ENCODE data around the gene ILF3.
A peak's percentile ranks its signal among the peaks of the same experiment; 100 is the strongest.

The ILF3 gene

DNA sequence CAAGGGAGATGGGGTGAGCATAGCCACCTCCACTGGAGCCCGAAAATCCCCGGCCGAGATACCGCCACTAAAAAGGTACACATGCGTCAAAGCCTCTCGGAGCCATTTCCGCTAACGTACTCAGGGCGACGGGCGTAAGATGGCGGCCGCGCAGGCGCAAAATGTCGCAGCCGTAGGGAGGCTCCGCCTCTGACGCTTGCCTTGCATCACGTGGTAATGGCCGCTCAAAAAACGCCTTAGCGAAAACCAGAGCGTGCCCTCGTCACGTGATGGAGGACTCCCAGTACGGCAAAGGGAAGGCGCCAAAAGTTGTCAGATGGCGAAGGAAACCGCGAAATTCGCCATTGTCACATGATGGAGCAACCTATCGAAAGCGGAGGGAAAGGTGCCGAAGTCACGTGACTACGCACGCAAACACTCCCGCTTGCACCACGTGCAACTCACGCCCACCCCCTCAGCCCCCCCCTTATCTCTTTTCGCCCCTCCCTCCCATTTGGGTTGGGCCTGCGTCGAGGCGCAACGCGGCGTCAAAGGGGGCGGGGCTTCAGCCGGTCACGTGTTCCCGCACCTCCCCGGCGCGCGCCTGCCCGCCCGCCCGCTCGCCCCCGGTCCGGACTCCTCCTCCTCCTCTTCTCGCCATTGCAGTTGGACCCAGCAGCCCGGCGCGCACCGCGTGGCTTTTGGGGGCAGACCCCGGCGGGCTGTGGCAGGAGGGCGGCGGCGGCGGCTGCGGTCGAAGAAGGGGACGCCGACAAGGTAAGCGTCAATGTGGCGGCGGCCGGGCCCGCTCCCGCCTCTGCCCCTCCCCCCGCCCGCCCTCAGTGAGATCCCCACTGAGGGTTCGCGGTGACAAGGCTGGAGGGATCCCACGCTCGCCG lies at the start of gene ILF3:
Gene ILF3, plus strand, starts transcription at position 615 of the 878 bp plus-strand sequence. CDS start 16,260 bp downstream, outside the sequence.
- DNase-seq, result peak; percentile 99

DNA sequence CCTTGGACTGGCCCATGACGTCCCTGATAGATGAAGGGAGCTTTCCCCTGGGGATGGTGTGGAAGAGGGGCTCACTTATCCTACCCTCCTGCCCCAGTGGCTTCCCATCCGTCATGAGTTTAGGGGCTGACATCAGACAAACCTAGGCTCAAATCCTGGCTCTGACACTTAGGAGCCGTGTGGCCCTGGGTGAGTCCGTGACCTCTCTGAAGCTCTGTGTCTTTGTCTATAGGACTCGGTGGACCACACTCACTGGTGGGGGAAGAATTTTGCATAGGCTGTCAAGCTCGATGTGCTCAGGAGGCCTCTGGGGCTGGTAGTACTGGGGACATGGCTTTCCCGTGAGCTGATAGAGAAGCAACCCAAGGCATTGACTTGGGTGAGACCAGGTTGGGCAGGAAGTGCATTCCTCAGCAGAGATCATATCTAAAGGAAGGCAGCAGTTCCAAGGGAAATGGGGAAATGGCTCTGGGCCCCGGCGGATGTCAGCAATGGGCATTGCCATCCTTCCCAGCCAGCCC lies 49.6 kb upstream of the ILF3 start:
- DNase-seq, result peak; percentile 47

DNA sequence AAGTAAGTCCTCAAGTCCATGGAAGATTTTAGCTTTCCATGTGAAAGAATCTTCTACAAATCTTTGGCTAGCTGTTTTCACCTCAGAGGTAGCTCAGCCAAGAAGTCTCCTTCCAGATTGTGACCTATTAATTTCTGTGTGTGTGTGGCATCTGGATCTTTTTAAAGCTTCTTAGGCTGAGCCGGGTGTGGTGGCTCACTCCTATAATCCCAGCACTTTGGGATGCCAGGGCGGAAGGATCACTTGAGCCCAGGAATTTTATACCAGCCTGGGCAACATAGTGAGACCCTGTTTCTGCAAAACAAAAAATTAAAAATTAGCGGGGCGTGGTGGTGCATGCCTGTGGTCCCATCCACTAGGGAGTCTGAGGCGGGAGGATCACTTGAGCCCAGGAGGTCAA lies 42.2 kb upstream of the ILF3 start:
- DNase-seq, result no peak

DNA sequence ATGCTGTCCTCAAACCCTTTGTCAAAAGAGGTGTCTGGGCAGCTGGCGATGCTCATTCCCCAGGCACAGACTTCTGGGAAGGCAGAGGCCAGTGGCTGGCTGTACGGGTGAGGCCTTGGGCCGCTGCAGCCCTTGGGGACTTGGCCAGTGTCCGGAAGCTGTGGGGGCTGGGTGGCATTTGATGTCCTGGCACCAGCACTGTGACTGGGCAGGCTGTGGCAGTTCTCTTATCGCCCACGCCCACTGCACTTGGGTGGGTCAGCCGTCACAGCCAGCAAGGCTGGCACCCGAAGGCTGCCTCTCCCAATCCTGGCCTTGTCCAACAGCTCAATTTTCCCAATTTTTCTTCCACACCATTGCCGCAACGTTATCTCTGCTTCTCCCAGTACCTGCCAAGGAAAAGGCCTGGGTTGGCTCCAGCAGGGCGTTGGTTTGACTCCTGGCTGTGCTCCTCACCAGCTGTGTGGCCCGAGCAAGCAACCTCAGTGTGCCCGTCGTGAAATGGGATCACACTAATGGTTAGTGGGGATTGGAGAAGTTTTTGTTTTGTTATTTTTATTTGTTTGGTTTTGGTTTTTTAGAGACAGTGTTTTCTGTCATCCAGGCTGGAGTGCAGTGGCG lies 41.5 kb upstream of the ILF3 start:
- DNase-seq, result no peak

DNA sequence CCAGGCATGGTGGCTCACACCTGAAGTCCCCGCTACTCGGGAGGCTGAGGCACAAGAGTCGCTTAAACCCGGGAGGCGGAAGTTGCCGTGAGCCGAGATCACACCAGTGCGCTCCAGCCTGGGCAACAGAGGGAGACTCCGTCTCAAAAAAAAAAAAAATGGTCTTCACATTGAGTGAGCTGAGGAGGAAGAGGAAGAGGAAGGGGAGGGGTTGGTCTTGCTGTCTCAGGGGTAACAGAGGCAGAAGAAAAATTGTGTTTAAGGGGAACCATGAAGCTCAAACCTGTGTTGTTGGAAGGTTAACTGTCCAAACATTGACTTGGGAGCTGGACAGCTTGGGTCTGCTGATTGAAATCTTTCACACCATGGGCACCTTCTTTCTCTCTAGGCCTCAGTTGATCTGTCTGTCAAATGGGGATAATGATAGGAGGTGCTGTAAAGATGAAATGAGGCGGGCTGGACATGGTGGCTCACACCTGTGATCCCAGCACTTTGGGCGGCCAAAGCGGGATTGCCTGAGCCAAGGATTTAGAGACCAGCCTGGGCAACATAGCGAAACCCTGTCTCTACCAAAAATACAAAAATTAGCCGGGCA lies 38.6 kb upstream of the ILF3 start:
- DNase-seq, result no peak

DNA sequence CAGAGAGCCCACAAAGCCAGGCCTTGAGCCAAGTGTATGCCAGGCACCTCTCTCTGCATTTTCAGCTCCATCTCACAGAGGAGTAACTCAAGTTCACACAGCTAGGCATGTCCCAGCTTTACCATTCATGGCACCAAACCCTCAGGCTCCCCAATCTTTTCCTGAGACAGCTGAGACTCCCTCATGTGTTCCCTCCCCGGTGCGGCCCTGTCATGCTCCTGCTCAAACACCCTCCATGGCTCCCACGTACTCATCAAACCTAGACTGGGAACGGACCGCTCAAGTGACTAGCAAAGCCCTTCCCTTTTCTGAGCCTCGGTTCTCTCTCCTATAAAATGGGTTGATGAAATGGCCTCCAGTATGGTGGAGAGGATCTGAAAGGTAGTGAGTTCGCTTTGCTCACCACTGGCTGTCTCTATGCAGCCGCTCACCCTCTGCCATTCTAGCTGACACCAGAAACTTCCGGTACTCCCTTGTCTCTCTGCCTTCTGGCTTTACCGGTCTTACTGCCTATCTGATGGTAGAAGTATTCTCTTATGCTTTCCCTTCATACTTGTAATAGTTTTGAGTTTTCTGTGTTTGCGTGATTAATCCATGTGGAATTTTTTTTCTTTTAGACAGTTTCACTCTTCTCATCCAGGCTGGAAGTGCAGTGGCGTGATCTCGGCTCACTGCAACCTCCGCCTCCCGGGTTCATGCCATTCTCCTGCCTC lies 36.6 kb upstream of the ILF3 start:
- DNase-seq, result no peak

DNA sequence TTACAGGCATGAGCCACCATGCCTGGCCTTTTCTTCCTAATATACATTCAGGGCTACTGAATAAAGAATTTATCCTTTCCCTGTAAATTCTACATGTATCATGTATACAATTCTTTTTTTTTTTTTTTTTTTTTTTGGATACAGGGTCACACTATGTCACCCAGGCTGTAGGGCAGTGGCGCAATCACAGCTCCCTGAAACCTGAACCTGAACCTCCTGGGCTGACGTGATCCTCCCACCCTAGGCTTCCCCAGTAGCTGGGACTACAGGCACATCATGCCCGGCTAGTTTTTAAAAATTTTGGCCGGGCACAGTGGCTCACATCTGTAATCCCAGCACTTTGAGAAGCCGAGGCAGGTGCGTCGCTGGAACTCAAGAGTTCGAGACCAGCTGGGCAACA lies 35.3 kb upstream of the ILF3 start:
- no peak for DNase-seq

DNA sequence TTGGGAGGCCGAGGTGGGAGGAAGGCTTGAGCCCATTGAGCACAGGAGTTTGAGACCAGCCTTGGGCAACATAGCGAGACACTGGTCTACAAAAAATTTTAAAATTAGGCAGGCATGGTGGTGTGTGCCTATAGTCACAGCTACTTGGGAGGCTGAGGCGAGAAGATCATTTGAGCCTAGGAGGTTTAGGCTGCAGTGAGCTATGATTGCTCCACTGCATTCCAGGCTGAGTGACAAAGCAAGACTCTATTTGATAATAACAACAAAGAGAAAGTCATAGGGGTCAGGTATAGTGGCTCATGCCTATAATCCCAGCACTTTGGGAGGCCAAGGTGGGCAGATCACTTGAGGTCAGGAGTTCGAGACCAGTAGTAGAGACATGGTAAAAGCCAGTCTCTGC lies 33.4 kb upstream of the ILF3 start:
- DNase-seq, result no peak

DNA sequence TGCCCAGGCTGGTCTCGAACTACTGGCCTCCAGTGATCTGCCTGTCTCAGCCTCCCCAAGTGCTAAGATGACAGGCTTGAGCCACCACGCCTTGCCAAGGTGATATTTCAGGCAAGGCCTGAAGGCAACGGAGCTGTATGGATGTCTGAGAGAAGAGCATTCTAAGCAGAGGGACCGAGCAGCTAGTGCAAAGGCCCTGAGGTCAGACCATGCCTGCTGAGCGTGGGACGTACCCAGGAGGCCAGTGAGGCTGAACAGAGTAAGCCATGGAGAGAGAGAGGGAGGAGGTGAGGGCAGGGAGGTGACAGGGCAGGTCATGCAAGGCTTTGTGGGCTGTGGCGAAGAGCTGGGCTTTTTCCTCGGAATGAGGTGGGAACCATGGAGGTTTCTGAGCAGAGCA lies 32.2 kb upstream of the ILF3 start:
- no peak for DNase-seq

DNA sequence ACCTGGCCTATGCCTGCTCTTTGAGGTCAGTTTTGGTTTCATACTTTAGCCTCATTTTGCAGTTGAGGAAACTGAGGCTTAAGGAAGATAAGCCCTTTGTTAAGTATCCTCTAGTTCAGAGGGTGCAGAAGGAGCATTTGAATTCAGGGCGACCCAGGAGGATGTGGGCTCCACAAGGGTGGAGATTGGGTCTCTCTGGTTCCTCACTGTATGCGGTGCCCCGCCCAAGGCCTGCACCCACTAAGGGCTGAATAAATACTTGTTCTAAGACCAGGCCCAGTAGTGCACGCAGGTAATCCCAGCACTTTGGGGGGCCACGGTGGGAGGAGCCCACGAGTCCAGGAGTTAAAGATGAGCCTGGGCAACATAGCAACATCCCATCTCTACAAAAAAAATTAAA lies 29.6 kb upstream of the ILF3 start:
- DNase-seq, result no peak

DNA sequence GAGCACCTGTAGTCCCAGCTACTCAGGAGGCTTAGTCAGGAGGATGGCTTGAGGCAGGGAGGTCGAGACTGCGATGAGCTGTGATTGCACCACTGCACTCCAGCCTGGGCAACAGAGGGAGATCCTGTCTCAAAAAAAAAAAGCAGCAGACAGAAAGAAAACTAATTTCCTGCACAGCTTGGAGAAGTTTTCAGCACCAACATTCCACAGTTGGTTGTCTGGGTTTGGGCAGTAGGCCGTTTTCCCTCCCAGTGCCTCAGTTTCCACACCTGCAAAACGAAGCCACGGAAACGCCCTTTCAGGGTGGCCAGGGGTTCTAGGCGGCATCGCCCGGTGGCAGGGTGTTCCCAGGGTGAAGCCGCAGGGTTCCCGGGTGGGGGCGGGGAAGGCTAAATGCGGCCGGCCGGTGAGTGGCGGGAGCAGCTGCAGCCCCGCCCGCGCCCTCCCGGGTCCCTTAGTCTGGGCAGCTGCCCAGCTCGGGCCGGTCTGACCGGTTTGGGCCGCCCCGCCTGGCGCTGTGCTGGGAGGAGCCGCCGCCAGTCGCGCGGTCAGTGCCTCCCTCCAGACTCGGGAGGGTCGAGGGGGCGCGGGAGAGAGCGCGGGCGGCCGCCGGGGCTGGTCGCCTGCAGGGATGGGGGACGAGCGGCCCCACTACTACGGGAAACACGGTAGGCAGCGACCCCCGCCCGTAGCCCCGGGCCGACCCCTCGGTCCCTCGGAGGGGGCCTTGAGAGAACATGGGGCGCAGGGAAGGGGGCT lies 29.0 kb upstream of the ILF3 start, which contains the start of gene SLC44A2:
Gene SLC44A2, plus strand, starts transcription at position 551 of the 759 bp plus-strand sequence. Its CDS starts 81 bp downstream, at position 632.
- no peak for DNase-seq

DNA sequence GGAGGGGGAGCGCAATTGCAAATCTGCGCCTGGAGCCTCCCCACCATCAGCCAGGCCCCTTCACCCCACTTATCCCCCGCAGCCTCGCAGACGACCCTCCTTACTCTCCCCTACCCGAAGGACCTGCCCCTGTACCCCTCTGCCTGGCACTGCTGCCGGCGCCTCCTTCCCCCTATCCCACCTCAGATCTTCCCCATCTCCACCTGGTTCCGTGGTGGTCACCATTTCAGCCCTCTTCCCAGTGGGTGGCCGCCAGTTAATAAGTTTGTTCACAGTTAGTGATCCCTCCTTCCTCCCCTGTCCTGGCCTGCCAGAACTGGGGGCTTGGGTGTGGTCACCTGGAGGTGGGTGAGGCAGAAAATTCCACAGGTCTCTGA lies 28.4 kb upstream of the ILF3 start:
- DNase-seq, result no peak

DNA sequence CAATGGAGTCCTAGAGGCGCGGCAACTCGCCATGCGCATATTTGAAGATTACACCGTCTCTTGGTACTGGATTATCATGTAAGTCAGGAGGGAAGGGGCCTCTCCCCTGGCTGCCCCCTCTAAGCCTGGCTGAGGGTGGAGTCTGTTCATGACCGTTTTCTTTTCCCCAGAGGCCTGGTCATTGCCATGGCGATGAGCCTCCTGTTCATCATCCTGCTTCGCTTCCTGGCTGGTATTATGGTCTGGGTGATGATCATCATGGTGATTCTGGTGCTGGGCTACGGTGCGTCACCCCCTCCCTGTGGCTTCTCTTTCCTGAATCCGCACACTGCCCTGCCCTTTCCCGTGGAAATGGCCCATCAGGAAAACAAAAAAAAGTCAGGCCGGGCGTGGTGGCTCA lies 22.3 kb upstream of the ILF3 start:
- no peak for DNase-seq

DNA sequence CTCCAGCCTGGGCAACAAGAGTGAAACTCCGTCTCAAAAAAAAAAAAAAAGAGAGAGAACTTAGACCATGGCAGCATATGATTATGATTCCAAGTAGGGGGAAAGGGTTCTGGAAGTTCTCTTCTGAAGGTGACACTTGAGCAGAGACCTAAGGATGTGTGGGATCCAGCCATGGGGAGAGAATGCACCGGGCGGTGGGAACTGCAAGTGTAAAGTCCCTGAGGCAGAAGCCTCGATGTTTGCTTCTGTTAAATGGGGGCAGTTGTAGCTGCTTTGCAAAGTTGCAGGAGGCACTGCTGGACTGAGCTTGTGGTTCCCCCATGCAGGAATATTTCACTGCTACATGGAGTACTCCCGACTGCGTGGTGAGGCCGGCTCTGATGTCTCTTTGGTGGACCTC lies 19.7 kb upstream of the ILF3 start:
- DNase-seq, result no peak

DNA sequence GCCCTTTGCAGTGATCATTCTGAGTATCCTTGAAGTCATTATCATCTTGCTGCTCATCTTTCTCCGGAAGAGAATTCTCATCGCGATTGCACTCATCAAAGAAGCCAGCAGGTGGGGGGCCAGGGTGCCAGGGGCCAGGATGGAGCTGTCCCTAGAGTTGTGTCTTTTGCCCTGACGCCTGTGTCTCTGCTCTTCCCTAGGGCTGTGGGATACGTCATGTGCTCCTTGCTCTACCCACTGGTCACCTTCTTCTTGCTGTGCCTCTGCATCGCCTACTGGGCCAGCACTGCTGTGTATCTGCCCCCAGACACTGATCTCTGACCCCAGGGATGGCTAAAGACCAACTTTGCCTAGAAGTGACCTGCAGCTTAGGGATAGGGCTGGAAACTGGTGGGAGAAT lies 19.2 kb upstream of the ILF3 start:
- DNase-seq, result no peak

DNA sequence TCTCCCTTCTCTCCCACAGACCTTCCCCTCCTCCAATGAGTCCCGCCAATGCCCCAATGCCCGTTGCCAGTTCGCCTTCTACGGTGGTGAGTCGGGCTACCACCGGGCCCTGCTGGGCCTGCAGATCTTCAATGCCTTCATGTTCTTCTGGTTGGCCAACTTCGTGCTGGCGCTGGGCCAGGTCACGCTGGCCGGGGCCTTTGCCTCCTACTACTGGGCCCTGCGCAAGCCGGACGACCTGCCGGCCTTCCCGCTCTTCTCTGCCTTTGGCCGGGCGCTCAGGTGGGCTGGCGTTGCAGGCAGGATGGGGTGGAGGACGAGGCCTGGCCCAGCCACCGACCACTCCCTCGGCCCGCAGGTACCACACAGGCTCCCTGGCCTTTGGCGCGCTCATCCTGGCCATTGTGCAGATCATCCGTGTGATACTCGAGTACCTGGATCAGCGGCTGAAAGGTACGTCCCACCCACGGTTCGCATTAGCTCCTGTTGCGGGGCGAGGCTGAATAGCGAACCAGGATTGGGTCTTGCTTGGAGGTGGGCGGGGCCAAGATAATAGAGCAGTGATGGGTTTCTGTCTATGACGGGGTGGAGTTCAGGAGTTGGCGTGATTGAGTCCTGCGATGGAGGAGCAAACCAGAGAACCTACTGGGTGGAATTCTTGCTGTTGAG lies 17.7 kb upstream of the ILF3 start:
- DNase-seq, result no peak

DNA sequence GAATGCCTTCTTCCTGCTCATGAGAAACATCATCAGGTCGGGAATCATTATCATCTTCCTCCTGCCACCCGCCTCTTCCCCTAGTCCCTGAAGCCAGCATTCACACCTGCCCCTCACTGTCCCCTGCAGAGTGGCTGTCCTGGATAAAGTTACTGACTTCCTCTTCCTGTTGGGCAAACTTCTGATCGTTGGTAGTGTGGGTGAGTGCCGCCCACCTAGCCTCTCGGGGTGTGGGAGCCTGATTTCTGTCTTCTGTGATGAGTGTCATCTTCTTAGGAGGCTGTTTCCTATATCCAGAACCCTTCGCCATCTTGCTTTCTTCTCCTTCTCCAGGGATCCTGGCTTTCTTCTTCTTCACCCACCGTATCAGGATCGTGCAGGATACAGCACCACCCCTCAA lies 16.3 kb upstream of the ILF3 start:
- DNase-seq, result no peak

DNA sequence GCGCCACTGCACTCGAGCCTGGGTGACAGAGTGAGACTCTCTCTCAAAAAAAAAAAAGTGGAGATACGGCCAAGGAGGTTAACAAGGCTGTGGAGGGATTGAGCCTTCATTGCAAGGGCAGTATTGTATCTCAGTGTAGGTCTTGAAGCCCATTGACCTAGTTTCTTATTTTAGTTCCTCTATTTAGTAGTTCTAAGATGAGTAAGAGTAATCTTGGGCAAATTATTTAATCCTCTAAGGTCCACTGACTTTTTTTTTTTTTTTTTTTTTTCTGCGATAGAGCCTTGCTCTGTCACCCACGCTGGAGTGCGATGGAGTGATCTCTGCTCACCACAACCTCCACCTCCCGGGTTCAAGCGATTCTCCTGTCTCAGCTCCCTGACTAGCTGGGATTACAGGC lies 14.3 kb upstream of the ILF3 start:
- no peak for DNase-seq

DNA sequence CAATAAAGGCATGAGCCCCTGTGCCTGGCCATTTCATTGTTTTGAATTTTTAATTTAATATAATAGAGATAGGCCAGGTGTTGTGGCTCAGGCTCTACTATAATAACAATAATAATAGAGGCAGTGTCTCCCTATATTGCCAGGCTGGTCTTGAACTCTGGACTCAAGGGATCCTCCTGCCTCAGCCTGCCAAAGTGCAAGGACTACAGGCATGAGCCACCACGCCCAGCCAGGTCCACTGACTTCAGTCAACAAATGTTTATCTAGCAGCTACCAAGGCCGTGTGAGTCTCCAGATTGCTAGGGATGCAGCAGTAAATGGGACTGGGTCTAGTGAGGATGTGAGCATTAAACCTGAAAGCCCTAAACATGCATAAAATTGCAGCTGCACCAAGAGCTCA lies 13.8 kb upstream of the ILF3 start:
- no peak for DNase-seq

DNA sequence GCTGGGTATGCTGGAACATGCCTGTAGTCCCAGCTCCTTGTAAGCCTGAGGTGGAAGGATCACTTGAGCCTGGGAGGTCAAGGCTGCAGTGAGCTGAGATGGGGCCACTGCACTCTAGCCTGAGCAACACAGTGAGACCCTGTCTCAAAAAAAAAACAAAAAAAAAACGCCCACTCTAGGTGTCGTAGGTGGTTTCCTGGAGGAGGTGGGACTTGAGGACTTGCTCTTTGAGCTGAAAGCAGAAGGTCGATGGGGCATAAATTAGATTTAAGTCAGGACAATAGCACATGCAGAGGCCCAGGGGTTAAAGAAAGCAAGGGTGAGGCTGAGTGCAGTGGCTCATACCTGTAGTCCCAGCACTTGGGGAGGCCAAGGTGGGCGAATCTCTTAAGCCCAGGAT lies 12.9 kb upstream of the ILF3 start:
- DNase-seq, result no peak

DNA sequence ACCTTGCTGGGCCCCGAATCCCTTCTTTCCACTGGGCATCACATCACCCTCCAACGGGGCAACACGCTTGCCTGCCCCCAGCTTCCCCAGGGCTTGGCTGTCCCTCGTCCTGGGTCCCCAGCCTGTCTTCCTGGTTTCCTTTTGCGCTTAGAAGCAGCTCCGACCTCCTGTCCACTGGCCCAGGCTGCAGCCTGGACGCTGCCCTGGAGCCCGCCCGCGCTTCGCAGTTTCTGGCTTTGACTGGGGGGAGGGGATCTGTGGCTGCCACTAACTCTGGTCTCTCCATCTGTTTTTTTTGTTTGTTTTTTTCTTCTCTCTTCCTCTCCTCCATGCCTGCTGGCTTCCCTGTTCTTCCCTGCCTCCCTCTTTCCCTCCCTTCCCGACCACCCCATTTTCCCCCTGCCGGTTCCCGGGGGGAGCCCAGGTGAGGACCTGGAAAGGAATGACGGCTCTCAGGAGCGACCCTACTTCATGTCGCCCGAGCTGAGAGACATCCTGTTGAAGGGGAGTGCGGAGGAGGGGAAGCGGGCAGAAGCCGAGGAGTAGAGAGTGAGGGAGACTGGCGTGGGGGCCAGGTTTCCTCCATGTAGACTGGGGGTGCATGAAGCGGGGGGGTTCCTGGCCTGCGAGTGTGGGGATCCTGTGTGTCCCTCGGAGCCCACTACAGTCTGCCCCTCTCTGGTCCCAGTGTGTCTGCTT lies 11.5 kb upstream of the ILF3 start:
- no peak for DNase-seq

Measured in stimulated activated CD8-positive, alpha-beta memory T cell treated with anti-CD3 and anti-CD28 coated beads, Interleukin-4, amount 100 ng/mL, for 48 hours (primary cell).